ENCODE measurements around the gene PRF1. TPM values are rescaled to one million over a fixed set of nuclear protein-coding genes. Genes with fewer than 3 reads are reported as not detected.

The PRF1 gene
- total and polyA plus RNA-seq, 4 donors = 2.5 to 3.1 (median 2.8) TPM

DNA sequence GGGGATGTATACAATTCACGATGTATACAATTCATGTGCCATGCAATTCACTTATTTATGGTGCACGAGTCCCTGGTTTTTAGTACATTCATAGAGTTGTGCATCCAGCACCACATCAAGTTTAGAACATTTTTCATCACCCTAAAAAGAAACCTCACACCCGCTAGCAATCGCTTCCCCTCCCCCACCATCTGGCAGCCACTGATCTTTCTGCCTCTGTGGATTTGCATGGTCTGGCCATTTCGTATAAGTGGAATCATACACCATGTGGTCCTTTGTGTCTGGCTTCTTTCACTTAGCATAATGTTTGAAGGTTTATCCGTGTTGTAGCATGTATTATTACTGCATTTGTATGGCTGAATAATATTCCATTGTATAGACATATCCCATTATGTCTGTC is 52.1 kb downstream of the PRF1 start:
- Histone ChIP-seq H3K27ac (ENCODE audit: low read depth in 1 of 2, low read length in 2 of 2) (no peak overlapping the region), H3K9ac (ENCODE audit: low read depth in 1 of 2, low read length in 2 of 2) (no peak overlapping the region), H3K4me3 (ENCODE audit: low read depth in 1 of 3, low read length in 3 of 3) (no peak overlapping the region), H3K4me1 (ENCODE audit: control insufficient read depth in 4 of 4, insufficient read depth in 4 of 4, low read length in 3 of 4) (peaks cover 0 to 7% (median 3%) of the 10 kb centered on the region in 4 donors), H3K36me3 (ENCODE audit: control insufficient read depth in 4 of 4, insufficient read depth in 3 of 4, low read depth in 1 of 4, low read length in 3 of 4) (no peaks in the 10 kb centered on the region), H3K9me3 (ENCODE audit: control insufficient read depth in 4 of 4, low read length in 3 of 4) (no peaks in the 10 kb centered on the region), H3K27me3 (ENCODE audit: control insufficient read depth in 4 of 4, insufficient read depth in 4 of 4, low read length in 3 of 4) (no peaks in the 10 kb centered on the region)
- 74% methylated on average over 6 of the region's 6 CpGs for WGBS
- DNase-seq (ENCODE audit: low spot score) = no peak
- TF ChIP-seq HNF4A (conservative IDR thresholded peaks at IDR 0.05) = no peak
- TF ChIP-seq, protein P1, sequence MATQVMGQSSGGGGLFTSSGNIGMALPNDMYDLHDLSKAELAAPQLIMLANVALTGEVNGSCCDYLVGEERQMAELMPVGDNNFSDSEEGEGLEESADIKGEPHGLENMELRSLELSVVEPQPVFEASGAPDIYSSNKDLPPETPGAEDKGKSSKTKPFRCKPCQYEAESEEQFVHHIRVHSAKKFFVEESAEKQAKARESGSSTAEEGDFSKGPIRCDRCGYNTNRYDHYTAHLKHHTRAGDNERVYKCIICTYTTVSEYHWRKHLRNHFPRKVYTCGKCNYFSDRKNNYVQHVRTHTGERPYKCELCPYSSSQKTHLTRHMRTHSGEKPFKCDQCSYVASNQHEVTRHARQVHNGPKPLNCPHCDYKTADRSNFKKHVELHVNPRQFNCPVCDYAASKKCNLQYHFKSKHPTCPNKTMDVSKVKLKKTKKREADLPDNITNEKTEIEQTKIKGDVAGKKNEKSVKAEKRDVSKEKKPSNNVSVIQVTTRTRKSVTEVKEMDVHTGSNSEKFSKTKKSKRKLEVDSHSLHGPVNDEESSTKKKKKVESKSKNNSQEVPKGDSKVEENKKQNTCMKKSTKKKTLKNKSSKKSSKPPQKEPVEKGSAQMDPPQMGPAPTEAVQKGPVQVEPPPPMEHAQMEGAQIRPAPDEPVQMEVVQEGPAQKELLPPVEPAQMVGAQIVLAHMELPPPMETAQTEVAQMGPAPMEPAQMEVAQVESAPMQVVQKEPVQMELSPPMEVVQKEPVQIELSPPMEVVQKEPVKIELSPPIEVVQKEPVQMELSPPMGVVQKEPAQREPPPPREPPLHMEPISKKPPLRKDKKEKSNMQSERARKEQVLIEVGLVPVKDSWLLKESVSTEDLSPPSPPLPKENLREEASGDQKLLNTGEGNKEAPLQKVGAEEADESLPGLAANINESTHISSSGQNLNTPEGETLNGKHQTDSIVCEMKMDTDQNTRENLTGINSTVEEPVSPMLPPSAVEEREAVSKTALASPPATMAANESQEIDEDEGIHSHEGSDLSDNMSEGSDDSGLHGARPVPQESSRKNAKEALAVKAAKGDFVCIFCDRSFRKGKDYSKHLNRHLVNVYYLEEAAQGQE (IDR thresholded peaks at IDR 0.05) = no peak
- TF ChIP-seq TAF1 (conservative IDR thresholded peaks at IDR 0.05) = no peak

- peak; percentile 89 to 95 for TF ChIP-seq RAD21 (IDR thresholded peaks at IDR 0.05)
- TF ChIP-seq, protein P2, sequence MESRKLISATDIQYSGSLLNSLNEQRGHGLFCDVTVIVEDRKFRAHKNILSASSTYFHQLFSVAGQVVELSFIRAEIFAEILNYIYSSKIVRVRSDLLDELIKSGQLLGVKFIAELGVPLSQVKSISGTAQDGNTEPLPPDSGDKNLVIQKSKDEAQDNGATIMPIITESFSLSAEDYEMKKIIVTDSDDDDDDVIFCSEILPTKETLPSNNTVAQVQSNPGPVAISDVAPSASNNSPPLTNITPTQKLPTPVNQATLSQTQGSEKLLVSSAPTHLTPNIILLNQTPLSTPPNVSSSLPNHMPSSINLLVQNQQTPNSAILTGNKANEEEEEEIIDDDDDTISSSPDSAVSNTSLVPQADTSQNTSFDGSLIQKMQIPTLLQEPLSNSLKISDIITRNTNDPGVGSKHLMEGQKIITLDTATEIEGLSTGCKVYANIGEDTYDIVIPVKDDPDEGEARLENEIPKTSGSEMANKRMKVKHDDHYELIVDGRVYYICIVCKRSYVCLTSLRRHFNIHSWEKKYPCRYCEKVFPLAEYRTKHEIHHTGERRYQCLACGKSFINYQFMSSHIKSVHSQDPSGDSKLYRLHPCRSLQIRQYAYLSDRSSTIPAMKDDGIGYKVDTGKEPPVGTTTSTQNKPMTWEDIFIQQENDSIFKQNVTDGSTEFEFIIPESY (IDR thresholded peaks at IDR 0.05) = no peak
- TF ChIP-seq, protein P3, sequence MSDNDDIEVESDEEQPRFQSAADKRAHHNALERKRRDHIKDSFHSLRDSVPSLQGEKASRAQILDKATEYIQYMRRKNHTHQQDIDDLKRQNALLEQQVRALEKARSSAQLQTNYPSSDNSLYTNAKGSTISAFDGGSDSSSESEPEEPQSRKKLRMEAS (IDR thresholded peaks at IDR 0.05) = no peak
- no peak for TF ChIP-seq YY1 (IDR thresholded peaks at IDR 0.05)
- TF ChIP-seq TAF1 (conservative IDR thresholded peaks at IDR 0.05) = no peak
- TF ChIP-seq, protein P1 (IDR thresholded peaks at IDR 0.05) = no peak
- no peak for TF ChIP-seq FOXA2 (IDR thresholded peaks at IDR 0.05)
- no peak for TF ChIP-seq NR2F2 (IDR thresholded peaks at IDR 0.05)
- TF ChIP-seq RXRA (IDR thresholded peaks at IDR 0.05) = no peak
- TF ChIP-seq, protein P4, sequence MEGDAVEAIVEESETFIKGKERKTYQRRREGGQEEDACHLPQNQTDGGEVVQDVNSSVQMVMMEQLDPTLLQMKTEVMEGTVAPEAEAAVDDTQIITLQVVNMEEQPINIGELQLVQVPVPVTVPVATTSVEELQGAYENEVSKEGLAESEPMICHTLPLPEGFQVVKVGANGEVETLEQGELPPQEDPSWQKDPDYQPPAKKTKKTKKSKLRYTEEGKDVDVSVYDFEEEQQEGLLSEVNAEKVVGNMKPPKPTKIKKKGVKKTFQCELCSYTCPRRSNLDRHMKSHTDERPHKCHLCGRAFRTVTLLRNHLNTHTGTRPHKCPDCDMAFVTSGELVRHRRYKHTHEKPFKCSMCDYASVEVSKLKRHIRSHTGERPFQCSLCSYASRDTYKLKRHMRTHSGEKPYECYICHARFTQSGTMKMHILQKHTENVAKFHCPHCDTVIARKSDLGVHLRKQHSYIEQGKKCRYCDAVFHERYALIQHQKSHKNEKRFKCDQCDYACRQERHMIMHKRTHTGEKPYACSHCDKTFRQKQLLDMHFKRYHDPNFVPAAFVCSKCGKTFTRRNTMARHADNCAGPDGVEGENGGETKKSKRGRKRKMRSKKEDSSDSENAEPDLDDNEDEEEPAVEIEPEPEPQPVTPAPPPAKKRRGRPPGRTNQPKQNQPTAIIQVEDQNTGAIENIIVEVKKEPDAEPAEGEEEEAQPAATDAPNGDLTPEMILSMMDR (IDR thresholded peaks at IDR 0.05; ENCODE audit: low read depth, low read length, missing input control) = peak; percentile 76
- no peak for TF ChIP-seq SP1 (IDR thresholded peaks at IDR 0.05)
- TF ChIP-seq HNF4A (conservative IDR thresholded peaks at IDR 0.05) = no peak
- TF ChIP-seq ATF3 (IDR thresholded peaks at IDR 0.05) = no peak
- no peak for TF ChIP-seq JUND (IDR thresholded peaks at IDR 0.05)
- no peak for TF ChIP-seq FOXA1 (IDR thresholded peaks at IDR 0.05)
- no peak for TF ChIP-seq EGR1 (IDR thresholded peaks at IDR 0.05; ENCODE audit: low read depth in 2 of 2)
- H3K27ac ChIP-seq (ENCODE audit: low read depth in 1 of 2, low read length in 2 of 2) = no peak overlapping the region
- peak; percentile 73 for DNase-seq (ENCODE audit: low spot score)
- no peak overlapping the region for H3K9ac ChIP-seq (ENCODE audit: low read depth in 1 of 2, low read length in 2 of 2)
- no peaks in the 10 kb centered on the region for H3K36me3 ChIP-seq (ENCODE audit: control insufficient read depth in 4 of 4, insufficient read depth in 3 of 4, low read depth in 1 of 4, low read length in 3 of 4)
- WGBS = 72% methylated on average over 3 of the region's 3 CpGs
- no peak overlapping the region for H3K4me3 ChIP-seq (ENCODE audit: low read depth in 1 of 3, low read length in 3 of 3)
- peaks cover 0 to 7% (median 3%) of the 10 kb centered on the region in 4 donors for H3K4me1 ChIP-seq (ENCODE audit: control insufficient read depth in 4 of 4, insufficient read depth in 4 of 4, low read length in 3 of 4)
- no peaks in the 10 kb centered on the region for H3K9me3 ChIP-seq (ENCODE audit: control insufficient read depth in 4 of 4, low read length in 3 of 4)
- H3K27me3 ChIP-seq (ENCODE audit: control insufficient read depth in 4 of 4, insufficient read depth in 4 of 4, low read length in 3 of 4) = no peaks in the 10 kb centered on the region
These were observed 52.5 kb downstream of the PRF1 start for GRCh38 chr10:70549962-70550458.
